SK-N-MC (cell line): Measurements from ENCODE around the gene SMAD6.

Experiments
- EZH2 ChIP-seq: fragments of 200-600 bp; sonication (generic); IDR thresholded peaks from one replicate; pipeline ENCODE4 v1.6.1; 2017; ENCODE audit warnings: antibody characterized with exemption
- POLR2AphosphoS5 ChIP-seq: IDR thresholded peaks from 2 replicates; pipeline ENCODE4 v1.6.1; 2012; ENCODE audit warnings: mild to moderate bottlenecking, low read depth, low read length, borderline replicate concordance

GRCh38 chr15:66760097-66760967, 58.3 kb downstream of the SMAD6 start:
- TF ChIP-seq EZH2 (no peak), POLR2AphosphoS5 (no peak)
